GM12878 (cell line): Measurements from ENCODE around the gene WFDC12. TPM values are rescaled to one million over a fixed set of nuclear protein-coding genes. Genes with fewer than 3 reads are reported as not detected.

Experiments used
- ATAC-seq: fragments of 200-7000 bp; cut with Tn5 transposase; 3 replicates; pipeline ENCODE4 v1.9.1; 2020; ENCODE audit warnings: mild to moderate bottlenecking, moderate library complexity
- BruUV-seq: library from RNA; stranded (reverse); fragments of 400-500 nt; replicated peaks from 2 replicates; lab custom pipeline; 2021; lab: Mats Ljungman, UMichigan
- CTCF ChIA-PET: fragments of 300-600 bp; sonication (Branson Sonifier 250); formaldehyde crosslinking; extraction: SDS; loops from one replicate; lab custom pipeline; 2021; ENCODE audit warnings: inconsistent platforms; lab: Yijun Ruan, JAX
- POLR2A ChIA-PET: fragments of 350-600 bp; formaldehyde crosslinking; extraction: SDS; loops from one replicate; lab custom pipeline; 2021; ENCODE audit warnings: inconsistent platforms; lab: Charles Lee
- RAD21 ChIA-PET: fragments of 300-600 bp; sonication (Branson Sonifier 250); formaldehyde crosslinking; loops from one replicate; lab custom pipeline; 2023; ENCODE audit warnings: antibody characterized with exemption; ENCODE audit not compliant: unreplicated experiment; lab: Charles Lee
- SMC1A ChIA-PET: fragments of 300-600 bp; sonication (Branson Sonifier 250); formaldehyde crosslinking; loops from one replicate; lab custom pipeline; 2023; ENCODE audit not compliant: unreplicated experiment, uncharacterized antibody; lab: Charles Lee
- DNase-seq: peaks from one replicate; pipeline ENCODE4 v3.0.0-alpha.2; 2011; ENCODE audit warnings: low read depth, low spot score
- FAIRE-seq: peaks from 3 replicates; lab custom pipeline; 2011; peaks lifted over from hg19 to GRCh38; lab: Jason Lieb, UNC
- H2AFZ ChIP-seq: 2 replicates; pipeline ENCODE4 v1.6.0; 2011; ENCODE audit warnings: low read depth, low read length, control low read depth; ENCODE audit not compliant: control insufficient read depth
- H3K27ac ChIP-seq: 2 replicates; pipeline ENCODE4 v1.5.1; 2011; ENCODE audit warnings: control low read depth; ENCODE audit not compliant: control insufficient read depth, insufficient read depth
- H3K27me3 ChIP-seq, 2 experiments: replicated peaks in 1 of 2; 2 replicates each; pipeline versions ENCODE4 v1.6.0 to v1.6.1; 2011; ENCODE audit warnings: low read length in 1 of 2; ENCODE audit not compliant: control insufficient read depth in 2 of 2, insufficient read depth in 2 of 2
- H3K36me3 ChIP-seq, 2 experiments: 2 replicates each; pipeline ENCODE4 v1.5.1; 2011; ENCODE audit warnings: low read length in 1 of 2; ENCODE audit not compliant: control insufficient read depth in 2 of 2, insufficient read depth in 2 of 2
- H3K4me1 ChIP-seq: 2 replicates; pipeline ENCODE4 v1.6.1; 2011; ENCODE audit warnings: mild to moderate bottlenecking, low read length, moderate library complexity, mixed read lengths; ENCODE audit not compliant: control insufficient read depth, insufficient read depth
- H3K4me2 ChIP-seq: 2 replicates; pipeline ENCODE4 v1.6.0; 2011; ENCODE audit warnings: control low read depth; ENCODE audit not compliant: control insufficient read depth, insufficient read depth
- H3K4me3 ChIP-seq: fragments of 200-600 bp; sonication (generic); 2 replicates; pipeline ENCODE4 v1.5.1; 2016
- H3K79me2 ChIP-seq: 2 replicates; pipeline ENCODE4 v1.6.0; 2011; ENCODE audit warnings: low read length; ENCODE audit not compliant: control insufficient read depth, insufficient read depth
- H3K9ac ChIP-seq: 2 replicates; pipeline ENCODE4 v1.8.0; 2011; ENCODE audit warnings: low read length, control low read depth, mixed read lengths; ENCODE audit not compliant: control insufficient read depth, insufficient read depth
- H3K9me3 ChIP-seq: replicated peaks from 3 replicates; pipeline ENCODE4 v1.5.1; 2011; ENCODE audit warnings: mild to moderate bottlenecking, low read length; ENCODE audit not compliant: control insufficient read depth, insufficient read depth
- H4K20me1 ChIP-seq: 2 replicates; pipeline ENCODE4 v1.6.0; 2011; ENCODE audit not compliant: control insufficient read depth, insufficient read depth
- CBX3 ChIP-seq: fragments of 200-600 bp; sonication (generic); IDR thresholded peaks from 2 replicates; pipeline ENCODE4 v1.6.1; 2016; ENCODE audit warnings: low read depth, borderline replicate concordance
- E2F4 ChIP-seq: IDR thresholded peaks from 2 replicates; pipeline ENCODE4 v1.6.1; 2012; ENCODE audit warnings: low read depth, low read length, improper control_type of control experiment
- HDAC6 ChIP-seq: fragments of 200-600 bp; sonication (generic); IDR thresholded peaks from one replicate; pipeline ENCODE4 v1.8.0; 2017; ENCODE audit warnings: antibody characterized with exemption; ENCODE audit not compliant: unreplicated experiment
- IKZF2 ChIP-seq, 2 experiments: fragments of 450-650 bp; IDR thresholded peaks; 2 replicates each; pipeline ENCODE4 v1.6.1; 2017; ENCODE audit warnings: mild to moderate bottlenecking in 2 of 2, moderate library complexity in 2 of 2
- MTA2 ChIP-seq: fragments of 450-650 bp; IDR thresholded peaks from 2 replicates; pipeline ENCODE4 v1.6.1; 2016; ENCODE audit warnings: low read depth, mild to moderate bottlenecking, moderate library complexity
- MXI1 ChIP-seq: fragments of 150-350 bp; IDR thresholded peaks from 2 replicates; pipeline ENCODE4 v1.6.1; 2011; ENCODE audit warnings: low read depth, mild to moderate bottlenecking, inconsistent platforms, low read length, improper control_type of control experiment
- NFYA ChIP-seq: IDR thresholded peaks from 2 replicates; pipeline ENCODE4 v1.6.1; 2011; ENCODE audit warnings: low read depth, mild to moderate bottlenecking, low read length, improper control_type of control experiment, borderline replicate concordance
- POLR2A ChIP-seq: IDR thresholded peaks from 2 replicates; pipeline ENCODE4 v1.6.1; 2011; ENCODE audit warnings: low read depth, mild to moderate bottlenecking, low read length
- PRDM15 ChIP-seq: fragments of 450-650 bp; formaldehyde crosslinking; IDR thresholded peaks from 2 replicates; pipeline ENCODE4 v1.4.0; 2020; ENCODE audit warnings: mild to moderate bottlenecking, moderate library complexity
- RAD21 ChIP-seq: IDR thresholded peaks from 2 replicates; pipeline ENCODE4 v1.6.1; 2011; ENCODE audit warnings: mild to moderate bottlenecking, low read depth, low read length, moderate library complexity; ENCODE audit not compliant: insufficient read depth
- RAD51 ChIP-seq: fragments of 450-650 bp; IDR thresholded peaks from 2 replicates; pipeline ENCODE4 v1.6.1; 2016; ENCODE audit warnings: moderate library complexity, mild to moderate bottlenecking, inconsistent platforms
- RBBP5 ChIP-seq: fragments of 200-600 bp; sonication (generic); conservative IDR thresholded peaks from 2 replicates; pipeline ENCODE4 v1.6.1; 2016
- RFX5 ChIP-seq: IDR thresholded peaks from 2 replicates; pipeline ENCODE4 v1.6.1; 2011; ENCODE audit warnings: low read depth, low read length, improper control_type of control experiment
- TAF1 ChIP-seq: IDR thresholded peaks from 2 replicates; pipeline ENCODE4 v1.6.1; 2011; ENCODE audit warnings: mild to moderate bottlenecking, low read depth, low read length, borderline replicate concordance
- ZNF217 ChIP-seq: fragments of 450-650 bp; IDR thresholded peaks from 2 replicates; pipeline ENCODE4 v1.6.1; 2017; ENCODE audit warnings: antibody characterized with exemption, mild to moderate bottlenecking
- WGBS: methylation state at CpG from one replicate; pipeline ENCODE4 v1.1.6; 2016; ENCODE audit warnings: low lambda C conversion rate; ENCODE audit not compliant: insufficient replicate concordance, insufficient coverage; ENCODE audit errors: missing lambda C conversion rate; 5-methylcytosine and 5-hydroxymethylcytosine counted together
- in situ Hi-C: fragments of 300-500 bp; cut with MboI; formaldehyde crosslinking; loops from 9 replicates; pipeline ENCODE4 v1.14.3; 2018; ENCODE audit warnings: mixed read lengths
- intact Hi-C: fragments of 100-400 bp; cut with micrococcal nuclease; formaldehyde crosslinking; loops from one replicate; pipeline ENCODE4 v1.14.2; 2022; ENCODE audit not compliant: unreplicated experiment
- polyA plus RNA-seq, 11 experiments: library from polyadenylated mRNA; depleted of rRNA in 4 of 11; unstranded in 6 of 11; stranded (reverse) in 5 of 11; fragments of >200 nt; fragmentation: Nextera tagmentation in 4 of 11; fragmentation: Illumina TruSeq in 1 of 11; extraction: Ambion mirVana in 4 of 11; extraction: Trizol in 1 of 11; gene quantifications; 1 replicate in 1 of 11; 2 replicates in 10 of 11; pipeline versions ENCODE4 v1.2.1 to v1.2.3, GENCODE V29; 2011 to 2016; ENCODE audit warnings: inconsistent platforms in 2 of 11, missing spikeins in 2 of 11, low read depth in 1 of 11
- total RNA-seq, 4 experiments: library from RNA; depleted of rRNA in 3 of 4; stranded (reverse); fragments of >200 nt in 3 of 4; fragmentation: Illumina TruSeq in 1 of 4; extraction: Trizol in 1 of 4; gene quantifications; 2 replicates each; pipeline versions ENCODE4 v1.2.1 to v1.2.3, GENCODE V29; 2013 to 2021

WFDC12 gene
- total and polyA plus RNA-seq, 10 of the 15 experiments (the other 5 are each of a cell fraction or from before 2014, with no cell fraction given) = not detected

- peaks cover 0 to 7% of the 10 kb centered on the region in 2 experiments; a peak in 2 of 4 replicates for H3K36me3 ChIP-seq
- no peak overlapping the region for H2AFZ ChIP-seq
- no peaks in the 10 kb centered on the region for H3K4me1 ChIP-seq
- H3K27me3 ChIP-seq = no peaks in the 10 kb centered on the region
- H3K4me2 ChIP-seq = no peak overlapping the region
- H3K4me3 ChIP-seq = no peak overlapping the region
- in situ Hi-C loops = no loop called here
- WGBS = 96% methylated on average over 3 of the region's 3 CpGs
- no peaks in the 10 kb centered on the region for H4K20me1 ChIP-seq
- DNase-seq (no peak), ATAC-seq (no peak), FAIRE-seq (no peak)
- TF ChIP-seq RAD51 (no peak), IKZF2 (IDR thresholded peaks at IDR 0.05) (no peak), HDAC6 (no peak), CBX3 (no peak), POLR2A (no peak), TAF1 (no peak)
- no peaks in the 10 kb centered on the region for H3K9me3 ChIP-seq
- no TSS peak for BruUV-seq
- H3K79me2 ChIP-seq = no peaks in the 10 kb centered on the region
- intact Hi-C loops = no loop called here
- CTCF ChIA-PET = interaction anchor here (0.7 to 4.5 kb wide), 3 partner anchors 47 to 204 kb away, joined by 3 to 36 read pairs (median 3); no protein-coding TSS in a partner anchor
- H3K27ac ChIP-seq = no peak overlapping the region
- POLR2A ChIA-PET = no interaction called here
- SMC1A ChIA-PET = interaction anchor here (8.3 kb wide), 1 partner anchor 40 kb away, joined by 82 read pairs; no protein-coding TSS in a partner anchor
- RAD21 ChIA-PET = no interaction called here
- H3K9ac ChIP-seq = no peak overlapping the region
Measured at GRCh38 chr20:45090481-45090880, 33.8 kb downstream of the WFDC12 start.

GRCh38 chr20:45088247-45088646 lies 36.0 kb downstream of the WFDC12 start:
- H4K20me1 ChIP-seq = no peaks in the 10 kb centered on the region
- no peak overlapping the region for H3K9ac ChIP-seq
- no peak overlapping the region for H3K27ac ChIP-seq
- H3K4me3 ChIP-seq = no peak overlapping the region
- no peaks in the 10 kb centered on the region for H3K4me1 ChIP-seq
- no peak overlapping the region for H2AFZ ChIP-seq
- POLR2A ChIA-PET = no interaction called here
- H3K27me3 ChIP-seq = no peaks in the 10 kb centered on the region
- 96% methylated on average over 7 of the region's 7 CpGs for WGBS
- H3K79me2 ChIP-seq = no peaks in the 10 kb centered on the region
- in situ Hi-C loops (no loop called here), intact Hi-C loops (no loop called here)
- ATAC-seq (no peak), FAIRE-seq (no peak), DNase-seq (no peak)
- CTCF ChIA-PET = interaction anchor here (4.3 to 4.5 kb wide), 2 partner anchors 8 to 45 kb away, joined by 18 to 36 read pairs; no protein-coding TSS in a partner anchor
- H3K36me3 ChIP-seq = peaks cover 0 to 7% of the 10 kb centered on the region in 2 experiments; a peak in 2 of 4 replicates
- no peak overlapping the region for H3K4me2 ChIP-seq
- no peaks in the 10 kb centered on the region for H3K9me3 ChIP-seq
- RAD21 ChIA-PET = interaction anchor here (0.8 kb wide), 1 partner anchor 39 kb away, joined by 3 read pairs; no protein-coding TSS in a partner anchor
- SMC1A ChIA-PET = no interaction called here
- no TSS peak for BruUV-seq
- no peak for TF ChIP-seq ZNF217
- no peak for TF ChIP-seq RAD21
- no peak for TF ChIP-seq RBBP5
- TF ChIP-seq MXI1 = no peak
- TF ChIP-seq PRDM15 (CRISPR knock-in tag) = no peak
- no peak for TF ChIP-seq E2F4
- TF ChIP-seq RFX5 = no peak
- TF ChIP-seq NFYA = no peak
- TF ChIP-seq MTA2 = no peak
